ENCODE results near the gene SLC18A2. TPM values are rescaled to one million over a fixed set of nuclear protein-coding genes. Genes with fewer than 3 reads are reported as not detected.

SLC18A2 gene
- total RNA-seq, 1 experiment from 2014 or later: 0.52 TPM

Other genes starting within 250 kb of the SLC18A2 start
- gene SHTN1, start 235.9 kb upstream of the SLC18A2 start, total RNA-seq (2014; rRNA removed; shearing (Covaris generic)): 5.1 and 8.5 TPM in 2 replicates
- gene VAX1, start 102.8 kb upstream of the SLC18A2 start, total RNA-seq (2014; rRNA removed; shearing (Covaris generic)): 0.62 and 0.81 TPM in 2 replicates
- not detected in 2 replicates for gene KCNK18, start 43.6 kb upstream of the SLC18A2 start, total RNA-seq (2014; rRNA removed; shearing (Covaris generic))
- gene PDZD8, start 134.3 kb downstream of the SLC18A2 start, total RNA-seq (2014; rRNA removed; shearing (Covaris generic)): 15.2 and 21.1 TPM in 2 replicates

Data from H7 (cell line).